ENCODE data around the gene ALDH1L1.

ALDH1L1 gene

GRCh38 chr3:126081618-126082361 lies 98.6 kb downstream of the ALDH1L1 start:
- TF ChIP-seq GATA2 (IDR thresholded peaks at IDR 0.05; ENCODE audit: low read depth, low read length) = no peak
- TF ChIP-seq GATA3 (IDR thresholded peaks at IDR 0.05; ENCODE audit: low read depth, low read length) = no peak

- TF ChIP-seq GATA3 (IDR thresholded peaks at IDR 0.05; ENCODE audit: low read depth, low read length) (no peak), GATA2 (IDR thresholded peaks at IDR 0.05; ENCODE audit: low read depth, low read length) (no peak)
These were observed 99.4 kb downstream of the ALDH1L1 start for GRCh38 chr3:126080970-126081369.

- TF ChIP-seq GATA3 (IDR thresholded peaks at IDR 0.05; ENCODE audit: low read depth, low read length) (no peak), GATA2 (IDR thresholded peaks at IDR 0.05; ENCODE audit: low read depth, low read length) (no peak)
These were observed 101.5 kb downstream of the ALDH1L1 start for GRCh38 chr3:126078866-126079265.

- TF ChIP-seq GATA2 (IDR thresholded peaks at IDR 0.05; ENCODE audit: low read depth, low read length) (no peak), GATA3 (IDR thresholded peaks at IDR 0.05; ENCODE audit: low read depth, low read length) (no peak)
These were observed 102.6 kb downstream of the ALDH1L1 start for GRCh38 chr3:126077754-126078153.

GRCh38 chr3:126076140-126076539 lies 104.2 kb downstream of the ALDH1L1 start:
- TF ChIP-seq GATA2 (IDR thresholded peaks at IDR 0.05; ENCODE audit: low read depth, low read length) (no peak), GATA3 (IDR thresholded peaks at IDR 0.05; ENCODE audit: low read depth, low read length) (no peak)

GRCh38 chr3:126070146-126070545 lies 110.2 kb downstream of the ALDH1L1 start:
- TF ChIP-seq GATA3 (IDR thresholded peaks at IDR 0.05; ENCODE audit: low read depth, low read length) = no peak
- no peak for TF ChIP-seq GATA2 (IDR thresholded peaks at IDR 0.05; ENCODE audit: low read depth, low read length)

GRCh38 chr3:126067959-126068358 lies 112.4 kb downstream of the ALDH1L1 start:
- no peak for TF ChIP-seq GATA2 (IDR thresholded peaks at IDR 0.05; ENCODE audit: low read depth, low read length)
- TF ChIP-seq GATA3 (IDR thresholded peaks at IDR 0.05; ENCODE audit: low read depth, low read length) = no peak

GRCh38 chr3:126065876-126066275 lies 114.5 kb downstream of the ALDH1L1 start:
- TF ChIP-seq GATA2 (IDR thresholded peaks at IDR 0.05; ENCODE audit: low read depth, low read length) (no peak), GATA3 (IDR thresholded peaks at IDR 0.05; ENCODE audit: low read depth, low read length) (no peak)

- no peak for TF ChIP-seq GATA2 (IDR thresholded peaks at IDR 0.05; ENCODE audit: low read depth, low read length)
- TF ChIP-seq GATA3 (IDR thresholded peaks at IDR 0.05; ENCODE audit: low read depth, low read length) = no peak
These were observed 115.6 kb downstream of the ALDH1L1 start for GRCh38 chr3:126064627-126065258.

- TF ChIP-seq GATA3 (IDR thresholded peaks at IDR 0.05; ENCODE audit: low read depth, low read length) (no peak), GATA2 (IDR thresholded peaks at IDR 0.05; ENCODE audit: low read depth, low read length) (no peak)
These were observed 116.9 kb downstream of the ALDH1L1 start for GRCh38 chr3:126063358-126063965.

- no peak for TF ChIP-seq GATA2 (IDR thresholded peaks at IDR 0.05; ENCODE audit: low read depth, low read length)
- no peak for TF ChIP-seq GATA3 (IDR thresholded peaks at IDR 0.05; ENCODE audit: low read depth, low read length)
These were observed 118.9 kb downstream of the ALDH1L1 start for GRCh38 chr3:126061301-126062032.

GRCh38 chr3:126060613-126061145 lies 119.7 kb downstream of the ALDH1L1 start:
- no peak for TF ChIP-seq GATA2 (IDR thresholded peaks at IDR 0.05; ENCODE audit: low read depth, low read length)
- no peak for TF ChIP-seq GATA3 (IDR thresholded peaks at IDR 0.05; ENCODE audit: low read depth, low read length)

GRCh38 chr3:126058666-126059065 lies 121.7 kb downstream of the ALDH1L1 start:
- no peak for TF ChIP-seq GATA3 (IDR thresholded peaks at IDR 0.05; ENCODE audit: low read depth, low read length)
- TF ChIP-seq GATA2 (IDR thresholded peaks at IDR 0.05; ENCODE audit: low read depth, low read length) = no peak

- TF ChIP-seq GATA2 (IDR thresholded peaks at IDR 0.05; ENCODE audit: low read depth, low read length) (no peak), GATA3 (IDR thresholded peaks at IDR 0.05; ENCODE audit: low read depth, low read length) (no peak)
These were observed 122.5 kb downstream of the ALDH1L1 start for GRCh38 chr3:126057936-126058335.
